Measurements from ENCODE around the gene C5. TPM values are rescaled to one million over a fixed set of nuclear protein-coding genes. Genes with fewer than 3 reads are reported as not detected.
A peak's percentile ranks its signal among the peaks of the same experiment; 100 is the strongest.

The C5 gene
- total RNA-seq, 1 donor from 2014 or later = 0.82 TPM

DNA sequence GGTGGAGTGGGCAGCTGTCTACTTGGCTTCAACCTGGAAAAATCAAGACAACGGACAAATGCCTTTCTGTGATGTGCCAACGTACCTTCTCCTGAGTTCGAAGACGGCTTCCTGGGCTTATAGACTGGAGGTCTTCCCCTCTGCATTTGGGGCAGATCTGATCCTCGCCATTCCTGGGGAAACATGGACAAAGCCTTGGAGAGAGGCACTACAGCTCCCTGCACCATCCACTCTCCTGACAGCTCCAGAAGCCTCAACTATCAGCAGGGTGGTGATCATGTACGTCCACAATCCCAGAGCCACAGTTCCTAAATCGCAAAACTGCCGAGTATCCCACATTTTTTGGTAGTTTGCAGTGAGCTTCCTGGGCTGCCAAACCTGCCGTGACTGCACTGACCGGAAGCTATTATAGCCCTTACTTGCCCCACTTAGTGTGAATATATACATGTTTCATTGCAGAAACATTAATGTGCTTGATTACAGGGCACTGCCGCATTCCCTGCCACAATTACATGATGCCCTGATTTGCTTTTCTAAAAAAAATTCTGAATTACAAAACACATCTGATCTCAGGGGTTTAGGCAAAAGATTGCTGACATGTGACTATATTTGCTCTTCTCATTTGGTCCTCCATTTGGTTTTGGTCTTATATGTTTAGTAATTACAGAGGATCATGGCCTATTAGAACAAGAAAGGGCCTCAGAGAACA lies 126.3 kb downstream of the C5 start:
- peak overlapping the region; percentile 98 for H3K27ac Mint-ChIP-seq
- H3K4me1 Mint-ChIP-seq (ENCODE audit: low read depth) = peaks cover 73% of the 10 kb centered on the region
- H3K9me3 Mint-ChIP-seq = no peaks in the 10 kb centered on the region
- H3K36me3 Mint-ChIP-seq (ENCODE audit: low read depth) = peaks cover 74% of the 10 kb centered on the region
- peak overlapping the region; percentile 92 for H3K4me3 Mint-ChIP-seq (ENCODE audit: low read depth)
- intact Hi-C loops (cut with micrococcal nuclease) = no loop called here
- no peaks in the 10 kb centered on the region for H3K27me3 Mint-ChIP-seq (ENCODE audit: low read depth)
- DNase-seq (ENCODE audit: low spot score) = no peak

DNA sequence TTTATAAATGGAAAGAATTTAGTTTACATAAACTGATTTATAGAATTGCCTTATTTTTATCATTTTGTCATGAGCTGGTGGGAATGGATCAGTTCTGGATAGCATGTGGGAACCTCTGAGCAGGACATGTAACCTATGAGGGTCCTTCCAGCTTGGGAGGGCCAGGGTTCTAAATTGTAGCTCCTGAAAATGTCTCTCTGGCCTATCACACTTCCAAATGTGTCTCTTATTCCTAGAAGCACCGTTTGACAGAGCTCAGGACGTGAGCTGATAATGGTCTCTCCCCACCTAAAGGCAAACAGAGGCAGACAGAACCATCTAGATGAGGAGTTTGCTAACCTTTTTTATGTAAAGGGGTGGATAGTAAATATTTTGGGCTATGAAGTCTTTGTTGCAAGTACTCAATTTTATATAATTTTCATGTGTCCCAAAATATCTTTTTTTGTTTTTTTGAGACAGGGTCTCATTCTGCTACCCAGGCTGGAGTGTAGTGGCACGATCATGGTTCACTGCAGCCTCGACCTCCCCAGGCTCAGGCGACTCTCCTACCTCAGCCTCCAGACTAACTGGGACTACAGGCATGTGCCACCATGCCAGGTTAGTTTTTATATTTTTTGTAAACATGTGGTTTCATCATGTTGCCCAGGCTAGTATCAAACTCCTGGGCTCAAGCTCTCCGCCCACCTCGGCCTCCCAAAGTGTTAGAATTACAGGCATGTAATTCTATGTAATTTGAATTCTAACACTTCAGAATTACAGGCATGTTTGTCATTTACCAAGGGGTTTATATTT lies 127.5 kb downstream of the C5 start:
- no peak for DNase-seq (ENCODE audit: low spot score)
- no peaks in the 10 kb centered on the region for H3K9me3 Mint-ChIP-seq
- peaks cover 73% of the 10 kb centered on the region for H3K4me1 Mint-ChIP-seq (ENCODE audit: low read depth)
- peak overlapping the region; percentile 82 for H3K27ac Mint-ChIP-seq
- H3K36me3 Mint-ChIP-seq (ENCODE audit: low read depth) = peaks cover 85% of the 10 kb centered on the region
- H3K27me3 Mint-ChIP-seq (ENCODE audit: low read depth) = no peaks in the 10 kb centered on the region
- intact Hi-C loops (cut with micrococcal nuclease) = no loop called here
- H3K4me3 Mint-ChIP-seq (ENCODE audit: low read depth) = peak overlapping the region; percentile 92

DNA sequence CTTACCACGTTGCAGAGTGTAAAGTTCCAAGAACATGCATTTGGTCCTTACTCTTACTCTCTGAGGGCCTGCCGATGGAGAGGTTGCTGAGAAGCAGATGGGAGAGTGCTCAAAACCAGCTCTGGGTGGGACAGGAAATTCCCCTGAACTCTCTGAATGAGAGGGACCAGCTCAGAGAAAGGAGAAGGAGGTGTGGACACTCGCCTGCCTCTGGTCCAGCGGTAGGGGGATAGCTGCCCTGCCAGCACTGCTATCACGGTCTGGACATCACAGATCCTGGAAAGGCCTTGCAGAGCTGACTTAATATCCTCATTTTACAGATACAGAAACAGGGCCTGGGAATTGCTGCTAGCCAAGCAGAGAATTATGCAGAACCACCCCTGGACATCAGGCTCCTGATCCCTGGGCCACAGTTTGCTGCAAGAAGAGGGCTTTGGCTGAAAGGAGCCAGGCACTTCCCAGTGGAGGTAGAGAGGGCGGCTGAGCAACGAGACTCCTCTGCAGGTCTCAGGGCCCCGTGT lies 128.4 kb downstream of the C5 start:
- H3K27ac Mint-ChIP-seq = peak overlapping the region; percentile 82
- intact Hi-C loops (cut with micrococcal nuclease) = no loop called here
- no peak for DNase-seq (ENCODE audit: low spot score)
- H3K4me3 Mint-ChIP-seq (ENCODE audit: low read depth) = peak overlapping the region; percentile 92
- no peaks in the 10 kb centered on the region for H3K9me3 Mint-ChIP-seq
- H3K4me1 Mint-ChIP-seq (ENCODE audit: low read depth) = peaks cover 73% of the 10 kb centered on the region
- no peaks in the 10 kb centered on the region for H3K27me3 Mint-ChIP-seq (ENCODE audit: low read depth)
- H3K36me3 Mint-ChIP-seq (ENCODE audit: low read depth) = peaks cover 93% of the 10 kb centered on the region

DNA sequence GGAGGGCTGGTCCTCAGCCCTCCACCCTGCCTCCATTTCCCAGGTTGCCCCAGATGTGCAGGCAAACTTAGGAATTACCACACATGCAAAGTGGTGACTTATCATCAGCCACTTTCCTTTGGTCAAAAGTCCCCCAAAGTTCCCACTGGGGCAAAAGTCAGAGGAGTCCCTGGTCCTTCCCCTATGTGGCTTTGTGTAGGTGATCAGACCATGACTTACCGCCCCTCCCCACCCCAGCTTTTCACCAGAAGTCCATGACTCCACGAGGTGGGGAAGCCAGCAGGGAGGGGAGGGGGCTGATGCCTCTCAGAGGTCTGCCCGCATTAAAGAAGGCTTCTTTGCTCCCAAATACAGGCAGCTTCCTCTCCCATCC lies 129.3 kb downstream of the C5 start:
- H3K4me1 Mint-ChIP-seq (ENCODE audit: low read depth) = peaks cover 75% of the 10 kb centered on the region
- no peak for DNase-seq (ENCODE audit: low spot score)
- H3K27me3 Mint-ChIP-seq (ENCODE audit: low read depth) = no peaks in the 10 kb centered on the region
- H3K4me3 Mint-ChIP-seq (ENCODE audit: low read depth) = peak overlapping the region; percentile 92
- H3K36me3 Mint-ChIP-seq (ENCODE audit: low read depth) = peaks cover 99% of the 10 kb centered on the region
- H3K27ac Mint-ChIP-seq = peak overlapping the region; percentile 82
- no peaks in the 10 kb centered on the region for H3K9me3 Mint-ChIP-seq
- intact Hi-C loops (cut with micrococcal nuclease) = no loop called here

DNA sequence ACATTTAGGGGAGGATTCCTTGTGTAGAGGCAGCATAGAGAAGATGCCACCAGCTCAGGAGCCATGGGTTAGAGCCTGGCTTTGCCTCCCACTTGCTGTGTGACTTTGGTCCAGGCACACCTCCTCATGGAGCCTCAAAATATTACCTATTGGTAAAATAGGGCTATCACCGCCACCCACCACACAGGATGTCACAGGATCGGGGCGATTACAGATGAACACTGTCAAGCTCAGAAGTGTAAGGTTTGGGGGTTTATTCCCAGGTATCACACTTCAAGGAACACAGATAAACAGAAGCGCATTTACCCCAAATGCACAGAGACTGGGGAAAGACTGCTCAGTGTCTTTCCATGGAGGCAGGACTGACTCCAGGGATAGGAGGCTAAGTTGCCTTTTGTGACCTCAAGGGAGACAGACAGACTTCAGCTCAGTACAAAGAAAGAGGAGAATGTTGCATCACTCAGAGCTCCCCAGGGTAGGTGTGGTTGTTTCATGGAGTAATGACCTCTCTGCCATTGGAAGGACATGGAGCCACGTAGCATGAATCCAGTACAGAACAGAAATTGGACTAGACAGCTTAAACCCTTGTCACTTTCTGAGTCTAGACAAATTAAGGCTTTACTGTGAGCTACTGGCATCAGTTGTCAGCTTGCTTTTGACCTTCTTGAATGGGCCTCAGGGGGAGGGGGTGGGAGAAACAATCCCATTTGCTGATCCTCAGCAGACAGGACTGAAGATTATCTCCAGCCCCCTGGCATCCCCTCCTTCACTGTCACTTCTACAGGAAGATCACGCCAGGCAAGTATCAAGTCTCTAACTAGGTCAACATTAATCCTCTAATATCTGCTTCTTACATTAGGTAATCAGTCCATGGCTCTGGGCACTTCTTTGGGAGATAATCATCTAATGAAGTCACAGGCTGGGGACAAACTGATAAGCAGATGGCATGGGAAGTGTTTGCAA lies 130.0 kb downstream of the C5 start:
- no peak for DNase-seq (ENCODE audit: low spot score)
- intact Hi-C loops (cut with micrococcal nuclease) = no loop called here

DNA sequence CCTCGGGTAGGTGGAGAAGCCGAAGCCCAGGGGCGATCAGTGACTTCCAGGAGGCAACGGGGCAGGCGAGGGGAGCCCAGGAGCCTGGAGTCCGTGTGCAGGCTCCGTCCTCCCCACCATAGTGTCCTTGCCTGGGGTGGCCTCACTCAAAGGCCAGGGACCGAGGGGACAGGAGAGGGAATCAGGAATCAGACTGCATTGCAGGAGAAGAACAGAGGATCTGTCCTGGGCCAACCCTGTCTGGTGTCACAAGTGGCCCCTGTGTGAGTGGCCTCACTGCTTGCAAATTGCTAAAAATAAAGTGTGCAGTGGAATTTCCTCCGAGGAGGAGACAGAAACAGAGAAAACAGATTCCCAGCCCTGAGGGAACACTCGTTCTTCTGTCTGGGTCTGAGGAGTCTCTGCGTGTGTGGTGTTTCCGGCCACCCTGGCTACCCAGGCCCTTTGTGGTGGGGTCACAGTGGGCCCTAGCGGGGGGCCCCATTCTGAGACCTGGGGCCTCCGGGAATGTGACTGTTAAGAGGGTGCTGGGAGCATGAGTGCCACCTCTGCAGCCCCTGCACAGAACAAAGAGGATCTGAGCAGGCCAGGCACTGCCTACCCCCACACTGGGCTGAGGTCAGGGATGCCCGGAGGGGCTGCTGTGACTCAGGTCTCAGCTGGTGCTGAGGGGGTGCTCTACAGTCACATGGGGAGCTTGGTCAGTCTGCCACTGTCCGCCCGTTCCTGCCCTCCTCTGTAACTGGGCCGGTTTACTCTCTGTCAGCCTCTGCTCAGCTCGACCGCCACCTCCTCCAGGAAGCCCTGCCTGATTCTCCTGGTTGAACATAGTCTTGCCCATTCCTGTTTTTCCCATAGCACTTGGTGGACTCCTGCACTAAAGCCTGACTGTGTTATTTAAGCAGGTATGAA lies 130.9 kb downstream of the C5 start:
- H3K4me3 Mint-ChIP-seq (ENCODE audit: low read depth) = peak overlapping the region; percentile 92
- H3K4me1 Mint-ChIP-seq (ENCODE audit: low read depth) = peaks cover 77% of the 10 kb centered on the region
- no peaks in the 10 kb centered on the region for H3K9me3 Mint-ChIP-seq
- DNase-seq (ENCODE audit: low spot score) = no peak
- intact Hi-C loops (cut with micrococcal nuclease) = no loop called here
- peak overlapping the region; percentile 82 for H3K27ac Mint-ChIP-seq
- H3K27me3 Mint-ChIP-seq (ENCODE audit: low read depth) = no peaks in the 10 kb centered on the region
- peaks cover 97% of the 10 kb centered on the region for H3K36me3 Mint-ChIP-seq (ENCODE audit: low read depth)

More for the DNA sequence above, 130.0 kb downstream of the C5 start:
- H3K9me3 Mint-ChIP-seq = no peaks in the 10 kb centered on the region
- peak overlapping the region; percentile 92 for H3K4me3 Mint-ChIP-seq (ENCODE audit: low read depth)
- H3K27me3 Mint-ChIP-seq (ENCODE audit: low read depth) = no peaks in the 10 kb centered on the region
- peaks cover 75% of the 10 kb centered on the region for H3K4me1 Mint-ChIP-seq (ENCODE audit: low read depth)
- peaks cover 97% of the 10 kb centered on the region for H3K36me3 Mint-ChIP-seq (ENCODE audit: low read depth)
- peak overlapping the region; percentile 82 for H3K27ac Mint-ChIP-seq

DNA sequence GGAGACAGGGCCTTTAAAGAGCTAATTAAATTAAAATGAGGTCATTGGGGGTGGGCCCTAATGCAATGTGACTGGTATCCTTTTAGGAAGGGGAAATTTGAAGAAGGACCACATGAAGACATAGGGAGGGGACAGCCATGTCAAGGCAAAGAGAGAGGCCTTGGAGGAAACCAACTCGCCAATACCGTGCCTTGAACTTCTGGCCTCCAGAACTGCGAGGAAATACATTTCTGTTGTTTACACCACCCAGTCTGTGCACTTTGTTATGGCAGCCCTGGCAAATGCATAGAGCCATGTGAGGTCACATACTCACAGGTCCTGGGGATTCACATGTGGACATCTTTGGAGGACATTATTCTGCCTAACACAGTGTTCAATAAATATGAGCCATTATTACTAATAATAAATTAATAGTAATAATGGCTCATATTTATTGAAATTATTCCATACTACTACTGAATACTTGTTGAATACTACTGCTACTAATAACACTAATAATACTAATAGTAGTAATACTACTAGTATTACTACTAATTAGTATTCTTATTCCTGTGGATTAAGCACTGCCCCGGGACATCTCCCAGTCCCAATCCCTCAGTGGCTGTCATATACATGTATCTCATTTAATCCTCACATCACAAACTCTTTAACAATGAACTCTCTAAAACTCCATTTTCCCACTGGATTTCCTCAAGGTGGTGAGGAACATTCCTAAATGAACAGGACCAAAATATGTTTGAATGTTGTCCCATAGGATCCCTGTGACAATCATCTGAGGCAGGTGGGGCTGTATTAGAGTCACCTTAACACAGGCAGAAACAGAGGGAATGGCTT lies 131.9 kb downstream of the C5 start:
- no peak for DNase-seq (ENCODE audit: low spot score)
- intact Hi-C loops (cut with micrococcal nuclease) = loop anchor here (2.0 kb wide), 1 partner anchor 19 kb away; no protein-coding TSS in a partner anchor

DNA sequence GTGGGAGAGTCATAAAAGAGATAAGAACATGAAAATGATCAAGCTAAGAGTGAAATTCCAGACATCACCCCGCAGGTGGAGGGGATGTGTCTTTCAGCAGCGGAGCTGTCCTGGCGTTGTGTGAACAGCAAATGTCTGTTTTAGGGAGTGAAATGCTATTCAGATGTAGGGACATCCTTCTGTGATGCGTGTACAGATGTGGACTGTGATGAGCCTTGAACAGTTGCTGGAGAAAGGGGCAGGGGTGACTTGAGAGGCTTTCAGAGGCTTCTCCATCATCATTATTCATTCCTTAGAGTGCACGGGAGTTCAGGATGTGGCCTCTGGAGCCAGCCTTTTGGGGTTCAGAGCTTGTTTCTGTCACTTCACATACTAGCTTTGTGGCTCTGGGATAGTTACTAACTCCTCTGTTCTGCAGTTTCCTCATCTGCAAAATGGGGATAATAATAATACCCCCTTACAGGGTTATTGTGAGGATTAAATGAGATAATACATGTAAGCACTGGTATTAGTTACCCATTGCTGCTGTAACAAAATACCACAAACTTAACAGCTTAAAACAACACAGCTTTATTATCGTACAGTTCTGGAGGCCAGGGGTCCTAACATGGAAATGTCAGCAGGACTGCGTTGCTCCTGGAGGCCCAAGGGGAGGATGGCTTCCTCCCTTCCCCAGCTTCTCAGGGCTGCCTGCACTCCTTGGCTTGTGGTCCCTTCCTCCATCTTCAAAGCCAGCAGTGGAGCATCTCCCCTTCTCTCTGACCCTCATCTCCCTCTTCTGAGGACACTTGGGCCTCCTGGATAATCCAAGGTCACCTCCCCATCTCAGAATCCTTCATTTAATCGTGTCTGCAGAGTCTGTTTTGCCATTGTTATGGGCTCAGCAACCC lies 132.8 kb downstream of the C5 start:
- peak overlapping the region; percentile 77 for H3K27ac Mint-ChIP-seq
- intact Hi-C loops (cut with micrococcal nuclease) = loop anchor here (1.0 to 2.0 kb wide), 2 partner anchors 9 to 20 kb away; partner anchors contain the start of gene TRAF1
- H3K27me3 Mint-ChIP-seq (ENCODE audit: low read depth) = no peaks in the 10 kb centered on the region
- DNase-seq (ENCODE audit: low spot score) = no peak
- H3K9me3 Mint-ChIP-seq = no peaks in the 10 kb centered on the region
- H3K4me1 Mint-ChIP-seq (ENCODE audit: low read depth) = peaks cover 81% of the 10 kb centered on the region
- H3K4me3 Mint-ChIP-seq (ENCODE audit: low read depth) = peak overlapping the region; percentile 69
- peaks cover 96% of the 10 kb centered on the region for H3K36me3 Mint-ChIP-seq (ENCODE audit: low read depth)

More for the DNA sequence above, 131.9 kb downstream of the C5 start:
- Mint-ChIP-seq H3K4me1 (ENCODE audit: low read depth) (peaks cover 80% of the 10 kb centered on the region), H3K27ac (peak overlapping the region; percentile 77), H3K4me3 (ENCODE audit: low read depth) (peak overlapping the region; percentile 65), H3K36me3 (ENCODE audit: low read depth) (peaks cover 96% of the 10 kb centered on the region), H3K27me3 (ENCODE audit: low read depth) (no peaks in the 10 kb centered on the region), H3K9me3 (no peaks in the 10 kb centered on the region)

DNA sequence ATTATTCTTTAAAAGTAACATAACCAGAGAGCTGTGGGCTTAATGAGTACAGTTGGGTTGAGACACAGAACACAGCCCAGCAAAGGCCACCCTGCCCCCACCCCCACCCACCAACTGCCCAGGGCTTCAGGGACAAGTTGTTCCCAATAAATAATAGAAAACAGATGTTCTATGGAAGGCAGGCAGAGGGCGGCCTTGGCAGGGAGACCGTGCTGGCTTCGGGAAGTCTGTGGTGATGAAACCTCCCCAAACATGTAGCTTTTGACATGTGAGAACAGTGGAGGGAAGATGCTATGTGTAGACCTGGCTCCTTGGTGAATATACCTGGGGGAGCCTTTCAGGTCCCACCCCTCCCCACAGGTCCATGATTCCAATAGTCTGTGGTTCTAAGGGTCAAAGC lies 133.5 kb downstream of the C5 start:
- no peaks in the 10 kb centered on the region for H3K9me3 Mint-ChIP-seq
- H3K4me3 Mint-ChIP-seq (ENCODE audit: low read depth) = peak overlapping the region; percentile 69
- H3K4me1 Mint-ChIP-seq (ENCODE audit: low read depth) = peaks cover 80% of the 10 kb centered on the region
- H3K27ac Mint-ChIP-seq = peak overlapping the region; percentile 77
- H3K27me3 Mint-ChIP-seq (ENCODE audit: low read depth) = no peaks in the 10 kb centered on the region
- peaks cover 96% of the 10 kb centered on the region for H3K36me3 Mint-ChIP-seq (ENCODE audit: low read depth)
- intact Hi-C loops (cut with micrococcal nuclease) = loop anchor here (1.0 to 2.0 kb wide), 2 partner anchors 10 to 20 kb away; partner anchors contain the start of gene TRAF1
- DNase-seq (ENCODE audit: low spot score) = no peak

DNA sequence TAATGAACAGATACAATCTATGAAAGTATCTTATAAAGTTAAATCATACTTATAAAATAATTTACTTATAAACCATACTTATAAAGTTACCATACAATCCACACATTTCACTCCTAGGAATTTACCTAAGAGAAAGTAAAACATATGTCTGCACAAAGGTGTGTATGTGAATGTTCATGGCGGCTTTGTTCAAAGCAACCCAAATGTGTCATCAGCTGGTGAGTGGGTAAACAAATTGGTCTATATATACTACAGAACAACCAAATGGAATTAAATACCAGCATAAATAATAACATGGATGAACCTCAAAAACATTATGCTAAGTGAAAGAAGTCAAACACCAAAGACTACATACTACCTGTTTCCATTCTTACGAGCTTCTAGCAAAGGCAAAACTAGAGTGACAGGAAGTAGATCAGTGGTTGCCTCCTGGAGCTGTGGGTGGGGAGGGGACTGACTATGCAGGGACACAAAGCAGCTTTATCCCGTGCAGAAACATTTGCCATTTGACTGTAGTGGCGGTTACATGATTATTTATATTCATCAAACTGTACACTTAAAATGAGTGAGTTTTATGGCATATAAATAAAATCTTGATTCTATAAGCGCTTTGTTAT lies 134.1 kb downstream of the C5 start:
- intact Hi-C loops (cut with micrococcal nuclease) = loop anchor here (1.0 to 2.0 kb wide), 2 partner anchors 10 to 21 kb away; partner anchors contain the start of gene TRAF1
- peak; percentile 43 for DNase-seq (ENCODE audit: low spot score)
- H3K9me3 Mint-ChIP-seq = no peaks in the 10 kb centered on the region
- peak overlapping the region; percentile 52 for H3K4me3 Mint-ChIP-seq (ENCODE audit: low read depth)
- H3K36me3 Mint-ChIP-seq (ENCODE audit: low read depth) = peaks cover 96% of the 10 kb centered on the region
- H3K27me3 Mint-ChIP-seq (ENCODE audit: low read depth) = no peaks in the 10 kb centered on the region
- H3K27ac Mint-ChIP-seq = peak overlapping the region; percentile 76
- peaks cover 79% of the 10 kb centered on the region for H3K4me1 Mint-ChIP-seq (ENCODE audit: low read depth)
